ENCODE results near the gene MANBA.
"Not testable (repeated sequence)": the region's sequence is repeated elsewhere in the genome, so short reads cannot be mapped to it uniquely, and the experiment has no call there.

The MANBA gene

DNA sequence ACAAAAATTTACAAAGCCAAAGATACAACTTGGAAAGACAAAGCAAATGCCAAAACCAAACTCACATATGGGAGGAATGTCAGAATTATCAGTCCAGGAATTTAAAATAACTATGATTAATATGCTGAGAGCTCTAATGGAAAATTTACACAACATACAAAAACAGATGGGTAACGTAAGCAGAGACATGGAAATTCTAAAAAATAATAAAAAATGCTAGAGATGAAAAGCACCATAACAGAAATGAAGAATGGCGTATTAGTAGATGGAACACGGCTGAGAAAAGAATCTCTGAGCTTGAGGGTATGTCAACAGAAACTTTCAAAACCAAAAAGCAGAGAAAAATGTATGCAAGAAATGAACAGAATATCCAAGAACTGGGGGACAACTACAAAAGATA, 4.1 kb upstream of the MANBA start:
- in situ Hi-C loops (cut with MboI; ENCODE audit: low sequenced_read_pairs) = no loop called here

DNA sequence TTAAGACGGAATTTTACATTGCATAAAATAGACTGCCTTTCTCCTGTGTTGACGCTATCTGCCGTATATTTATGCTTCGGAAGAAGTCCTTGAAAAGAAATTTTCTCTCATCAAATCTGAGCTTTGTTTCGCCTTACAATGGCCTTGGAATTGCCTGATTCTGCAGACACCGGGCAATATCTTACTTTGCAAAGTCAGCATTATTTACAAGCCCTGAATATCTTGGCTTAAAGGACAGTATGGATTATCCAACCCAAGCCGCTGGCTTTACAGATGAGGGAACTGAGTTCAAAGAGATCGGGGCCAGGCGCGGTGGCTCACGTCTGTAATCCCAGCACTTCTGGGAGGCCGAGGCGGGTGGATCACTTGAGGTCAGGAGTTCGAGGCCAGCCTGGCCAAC, 1.1 kb upstream of the MANBA start:
- in situ Hi-C loops (cut with MboI; ENCODE audit: low sequenced_read_pairs) = no loop called here

DNA sequence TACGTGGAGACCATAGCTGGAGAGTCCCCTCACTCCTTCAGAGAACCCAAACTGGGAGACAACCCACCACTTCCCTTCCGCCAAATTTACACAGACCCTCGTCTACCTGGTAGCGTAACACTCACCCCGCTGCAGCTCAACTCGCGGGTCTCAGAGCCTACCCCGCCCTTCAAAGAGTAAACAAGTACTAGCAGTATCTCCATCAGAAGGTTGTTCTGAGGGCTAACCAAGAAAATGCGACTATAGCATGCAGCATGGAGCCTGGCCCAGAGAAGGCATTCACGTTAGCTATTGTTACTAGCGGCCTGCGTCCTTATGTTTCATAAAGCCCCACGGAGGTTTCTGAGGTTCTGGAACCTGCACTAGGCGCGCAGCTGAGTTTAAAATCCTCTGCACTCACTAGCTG, 531 bp upstream of the MANBA start:
- in situ Hi-C loops (cut with MboI; ENCODE audit: low sequenced_read_pairs) = no loop called here

- in situ Hi-C loops (cut with MboI; ENCODE audit: low sequenced_read_pairs) = no loop called here
Measured at GRCh38 chr4:102759831-102760644, 730 bp downstream of the MANBA start.

DNA sequence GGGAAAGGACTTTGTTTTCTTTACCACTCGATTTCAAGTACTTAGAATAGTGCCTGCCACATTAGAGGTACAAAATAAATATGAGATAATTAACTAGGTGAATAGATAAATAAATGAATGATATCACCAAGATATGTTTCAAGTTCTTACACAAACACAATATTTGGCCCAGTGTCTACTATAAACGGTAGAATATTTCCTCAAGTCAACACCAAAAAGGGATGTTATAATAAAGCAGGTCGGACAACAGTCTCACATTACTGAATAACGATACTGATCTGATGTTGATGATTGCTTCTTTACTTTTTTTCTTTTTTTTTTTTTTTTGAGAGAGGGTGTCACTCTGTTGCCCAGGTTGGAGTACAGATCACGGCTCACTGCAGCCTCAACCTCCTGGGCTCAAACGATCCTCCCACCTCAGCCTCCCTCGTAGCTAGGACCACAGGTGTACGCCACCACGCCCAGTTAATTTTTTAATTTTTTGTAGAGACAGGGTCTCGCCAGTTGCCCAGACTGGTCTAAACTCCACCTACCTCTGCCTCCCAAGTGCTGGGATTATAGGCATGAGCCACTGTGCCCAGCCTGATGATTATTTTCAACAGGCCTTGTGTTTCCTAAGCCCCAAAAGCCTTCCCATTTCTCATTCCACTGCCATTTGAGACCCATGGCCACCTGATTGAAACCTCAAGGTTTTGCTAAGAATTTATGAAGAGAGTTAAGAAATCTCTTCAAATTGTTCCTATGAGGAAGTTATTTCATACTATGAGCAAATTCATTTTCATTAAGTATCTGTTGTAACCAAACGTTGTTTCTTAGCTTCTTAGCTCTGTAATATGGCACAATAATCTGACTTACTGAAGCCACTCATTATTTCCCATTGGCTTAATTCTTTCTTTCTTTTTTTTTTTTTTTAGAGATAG, 2.3 kb downstream of the MANBA start:
- in situ Hi-C loops (cut with MboI; ENCODE audit: low sequenced_read_pairs) = no loop called here

DNA sequence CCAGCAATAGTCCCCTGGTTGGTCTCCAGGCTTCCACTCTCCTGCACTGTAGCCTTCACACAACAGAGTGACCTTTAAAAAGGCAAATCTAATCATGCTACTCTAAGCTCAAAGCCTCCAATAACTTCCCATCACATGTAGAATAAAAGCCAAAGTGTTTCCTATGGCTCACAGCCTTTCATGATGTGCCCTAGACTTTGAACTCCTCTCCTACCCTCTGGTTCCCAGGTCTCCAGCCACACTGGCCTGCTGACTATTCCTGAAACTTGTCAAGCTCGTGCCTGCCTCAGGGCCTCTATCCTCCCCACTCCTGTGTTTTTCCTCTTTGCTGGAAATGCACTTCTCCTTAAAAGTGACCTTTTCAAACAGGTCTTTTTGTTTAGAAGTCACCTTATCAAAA, 3.1 kb downstream of the MANBA start:
- in situ Hi-C loops (cut with MboI; ENCODE audit: low sequenced_read_pairs) = no loop called here

DNA sequence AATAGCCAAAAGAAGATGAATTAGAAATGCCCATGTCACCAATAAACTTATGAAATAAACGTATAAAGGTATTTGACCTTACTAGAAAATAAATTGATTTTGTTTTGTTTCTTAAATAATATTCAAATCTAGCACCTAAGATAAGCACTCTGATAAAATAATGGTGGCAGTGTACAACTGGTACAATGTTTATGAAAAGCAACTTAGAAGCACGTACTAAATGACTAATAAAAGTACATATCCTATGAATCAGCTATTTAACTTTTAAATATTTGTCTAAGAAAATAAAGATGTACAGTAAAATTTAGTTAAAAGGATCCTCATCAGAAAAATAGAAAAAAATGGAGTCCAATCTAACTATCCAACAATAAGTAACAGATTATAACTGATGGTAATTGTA, 6.7 kb downstream of the MANBA start:
- in situ Hi-C loops (cut with MboI; ENCODE audit: low sequenced_read_pairs) = no loop called here

- in situ Hi-C loops (cut with MboI; ENCODE audit: low sequenced_read_pairs) = no loop called here
Measured at GRCh38 chr4:102751941-102752340, 8.8 kb downstream of the MANBA start.

GRCh38 chr4:102743352-102743751, 17.4 kb downstream of the MANBA start:
- in situ Hi-C loops (cut with MboI; ENCODE audit: low sequenced_read_pairs) = not testable (repeated sequence)

GRCh38 chr4:102738802-102739201, 22.0 kb downstream of the MANBA start:
- in situ Hi-C loops (cut with MboI; ENCODE audit: low sequenced_read_pairs) = not testable (repeated sequence)

DNA sequence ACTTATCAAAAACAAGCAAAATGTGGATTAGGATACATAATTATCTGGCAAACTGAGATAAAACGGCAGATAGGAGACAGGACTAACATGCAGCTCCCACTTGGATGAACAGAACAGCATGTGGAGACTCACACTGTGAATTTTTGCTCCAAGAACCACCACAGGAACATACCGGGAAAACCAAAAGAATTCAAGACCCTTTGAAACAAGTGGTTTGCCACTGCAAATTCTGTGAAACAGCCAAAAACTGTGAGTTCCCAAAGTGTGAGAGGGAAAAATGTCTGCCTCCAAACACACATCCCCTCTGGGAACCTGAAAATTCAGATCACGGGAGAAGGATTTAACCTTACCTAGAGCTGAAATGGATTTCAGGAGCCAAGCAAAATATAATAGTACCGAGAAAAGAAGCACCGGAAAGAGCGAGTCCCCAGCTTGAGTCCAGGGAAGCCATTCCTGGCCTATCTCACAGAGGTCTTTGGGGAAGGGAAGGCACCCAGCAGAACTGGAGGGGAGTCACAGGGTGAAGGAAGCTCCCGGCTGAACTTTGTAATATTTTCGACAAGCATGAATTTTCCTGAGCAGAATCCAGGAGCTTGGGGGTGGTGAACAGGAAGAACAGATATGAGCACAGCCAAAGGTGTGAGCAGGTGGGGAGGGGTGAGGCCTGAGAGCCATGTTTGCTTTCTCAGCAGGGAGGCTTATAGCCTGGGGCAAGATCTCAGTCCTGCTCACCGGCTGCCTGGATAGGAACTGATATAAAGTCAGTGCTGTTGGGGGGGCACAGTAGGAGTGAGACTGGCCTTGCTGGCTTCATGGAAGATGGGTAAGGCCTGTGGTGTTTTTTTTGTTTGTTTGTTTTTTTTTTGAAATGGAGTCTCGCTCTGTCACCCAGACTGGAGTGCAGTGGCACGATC, 23.9 kb downstream of the MANBA start:
- in situ Hi-C loops (cut with MboI; ENCODE audit: low sequenced_read_pairs) = no loop called here

GRCh38 chr4:102735582-102735981, 25.2 kb downstream of the MANBA start:
- in situ Hi-C loops (cut with MboI; ENCODE audit: low sequenced_read_pairs) = no loop called here

DNA sequence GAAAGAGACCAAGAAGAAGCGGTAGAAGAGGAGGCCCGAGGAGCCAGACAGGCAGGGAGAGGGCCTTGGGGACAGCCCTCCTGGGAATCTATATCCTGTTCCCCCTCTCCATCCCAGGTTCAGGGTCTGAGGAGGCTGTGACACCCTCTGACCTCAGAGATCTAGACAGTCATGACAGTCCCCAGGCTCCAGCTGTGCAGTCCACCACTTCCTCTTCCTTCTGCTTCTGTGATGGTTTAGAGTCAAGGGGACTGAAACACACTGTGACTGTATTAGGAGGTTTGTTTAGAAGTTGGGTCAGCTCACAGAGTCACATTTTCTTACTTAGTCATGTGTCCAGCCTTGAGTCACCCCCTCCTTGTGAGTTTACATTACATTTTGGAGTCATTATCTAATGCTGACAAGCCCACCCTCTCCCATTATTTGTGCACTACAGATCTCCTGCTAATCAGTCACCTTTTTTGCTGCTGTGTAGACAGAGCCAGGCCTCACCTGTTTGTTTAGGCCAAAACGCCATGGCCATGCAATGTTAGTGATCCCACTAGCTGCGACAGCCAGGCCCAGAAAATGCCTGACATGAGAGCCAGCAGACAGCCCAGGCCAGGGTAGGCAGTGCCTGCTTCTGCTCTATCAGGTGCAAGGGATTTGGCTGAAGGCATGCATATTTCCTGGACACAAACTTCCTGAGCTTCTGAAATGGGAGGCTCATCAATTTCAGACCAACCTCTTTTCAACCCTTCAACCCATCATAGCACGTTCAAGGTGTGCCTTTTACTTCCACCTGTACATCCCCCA, 26.0 kb downstream of the MANBA start:
- in situ Hi-C loops (cut with MboI; ENCODE audit: low sequenced_read_pairs) = no loop called here

- in situ Hi-C loops (cut with MboI; ENCODE audit: low sequenced_read_pairs) = no loop called here
Measured at GRCh38 chr4:102734116-102734515, 26.7 kb downstream of the MANBA start.

DNA sequence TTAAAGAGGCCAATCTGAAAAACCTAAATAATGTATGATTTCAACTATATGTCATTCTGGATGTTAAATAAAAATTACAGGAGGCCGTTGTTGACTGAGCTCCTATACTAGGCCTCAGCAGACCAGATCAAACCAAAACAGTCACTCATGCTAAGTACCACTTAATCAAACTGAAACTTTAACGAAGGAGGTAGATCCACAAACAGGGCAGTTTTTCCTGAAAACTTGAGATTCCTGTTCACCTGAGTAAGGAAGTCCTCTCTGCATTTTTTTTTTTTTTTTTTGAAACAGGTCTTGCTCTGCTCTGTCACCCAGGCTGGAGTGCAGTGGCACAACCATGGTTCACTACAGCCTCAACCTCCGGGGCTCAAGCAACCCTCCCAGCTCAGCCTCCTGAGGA, 27.7 kb downstream of the MANBA start:
- in situ Hi-C loops (cut with MboI; ENCODE audit: low sequenced_read_pairs) = no loop called here

DNA sequence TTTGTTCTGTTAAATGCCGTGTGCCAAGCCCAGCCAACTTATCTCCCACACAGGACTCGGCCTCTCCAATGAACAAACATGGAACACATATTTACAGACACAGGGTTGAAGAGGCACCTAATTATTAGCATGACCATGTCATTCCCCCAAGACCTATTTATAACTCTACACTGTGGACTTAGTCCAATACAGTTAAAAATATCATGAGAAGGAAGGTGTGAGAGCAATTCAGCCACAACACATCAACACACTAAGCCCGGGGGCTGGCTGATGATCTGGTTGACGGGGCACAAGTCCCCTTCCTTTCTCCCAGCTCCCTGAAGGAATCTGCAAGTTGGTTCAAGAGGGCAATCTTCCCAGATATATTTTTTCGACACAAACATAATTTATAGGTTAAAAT, 28.1 kb downstream of the MANBA start:
- in situ Hi-C loops (cut with MboI; ENCODE audit: low sequenced_read_pairs) = no loop called here

DNA sequence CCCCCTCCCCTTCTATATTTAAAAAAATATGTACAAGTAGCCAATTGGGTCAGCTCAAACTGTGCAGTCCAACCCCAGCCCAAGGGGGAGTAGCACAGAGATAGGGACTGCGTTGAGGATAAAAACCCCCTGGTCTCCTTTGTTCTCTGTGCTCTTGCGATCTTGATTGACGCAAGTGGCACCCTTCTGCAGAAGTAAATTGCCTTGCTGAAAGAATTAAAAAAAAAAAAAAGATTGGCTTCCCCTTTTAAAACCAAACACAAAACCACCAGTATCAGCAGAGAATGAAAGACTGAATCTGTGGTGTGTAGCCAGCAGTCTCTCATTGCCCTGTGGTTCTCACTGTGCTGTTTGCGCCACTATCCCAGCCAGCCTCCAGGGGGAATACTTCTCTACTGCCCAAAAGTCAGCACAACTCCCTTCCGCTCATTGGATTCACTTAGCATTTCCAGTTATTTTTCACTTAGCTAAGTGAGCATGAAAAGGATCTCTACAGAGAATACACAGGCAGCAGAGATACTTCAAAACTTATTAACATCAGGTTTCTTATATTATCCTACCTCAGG, 29.7 kb downstream of the MANBA start:
- in situ Hi-C loops (cut with MboI; ENCODE audit: low sequenced_read_pairs) = no loop called here

GRCh38 chr4:102729486-102729885, 31.3 kb downstream of the MANBA start:
- in situ Hi-C loops (cut with MboI; ENCODE audit: low sequenced_read_pairs) = not testable (repeated sequence)

DNA sequence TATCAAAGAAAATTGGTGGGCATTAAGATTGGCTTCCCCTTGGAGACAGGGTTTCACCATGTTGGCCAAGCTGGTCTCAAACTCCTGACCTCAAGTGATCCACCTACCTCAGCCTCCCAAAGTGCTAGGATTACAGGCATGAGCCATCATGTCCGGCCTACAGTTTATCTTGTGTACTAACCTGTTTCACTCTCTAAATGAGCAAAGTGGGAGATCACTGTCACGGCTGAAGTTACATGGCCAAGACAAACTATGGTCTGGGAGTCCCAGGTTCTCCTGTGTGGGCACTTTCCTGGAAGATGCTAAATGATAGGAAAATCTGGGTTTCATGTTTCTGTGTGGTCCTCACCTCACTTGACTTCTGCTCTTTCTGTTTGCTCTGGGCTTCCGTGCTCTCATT, 33.8 kb downstream of the MANBA start:
- in situ Hi-C loops (cut with MboI; ENCODE audit: low sequenced_read_pairs) = not testable (repeated sequence)

DNA sequence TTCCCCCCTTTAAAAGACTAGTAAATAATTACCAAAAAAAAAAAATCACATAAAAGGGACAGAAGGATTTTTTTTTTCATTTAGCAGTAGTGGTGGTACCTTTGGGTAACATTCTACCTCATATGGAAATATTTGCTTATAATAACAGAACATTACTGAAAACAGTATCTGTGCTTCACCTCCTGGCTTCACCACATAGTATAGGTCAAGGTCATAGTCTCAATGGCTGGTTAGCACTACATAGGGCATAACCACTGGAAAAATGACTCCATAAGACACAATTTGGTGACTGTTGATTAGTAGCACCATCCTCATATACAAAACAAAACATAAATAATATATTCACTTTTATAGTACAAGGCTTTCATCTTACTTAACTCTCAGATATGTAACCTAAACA, 34.7 kb downstream of the MANBA start:
- in situ Hi-C loops (cut with MboI; ENCODE audit: low sequenced_read_pairs) = no loop called here
